ENCODE results near the gene C11orf21. TPM values are rescaled to one million over a fixed set of nuclear protein-coding genes. Genes with fewer than 3 reads are reported as not detected.

The C11orf21 gene
- total RNA-seq = not detected in 2 replicates

GRCh38 chr11:2301631-2302305 is at the start of gene C11orf21, which contains the start of gene TSPAN32:
TSS of gene C11orf21 (minus strand) at chr11:2301918. CDS start at chr11:2301808, 110 bp downstream.
TSS of gene TSPAN32 (plus strand) at chr11:2302013. CDS start at chr11:2302150, 137 bp downstream.

GRCh38 chr11:2270322-2271076 is 31.2 kb downstream of the C11orf21 start, which contains the start of gene ASCL2:
TSS of gene ASCL2 (minus strand) at chr11:2270588. CDS start at chr11:2270332, 256 bp downstream.

Other genes with a start within 250 kb of the C11orf21 start
- gene IGF2, start 162.5 kb downstream of the C11orf21 start, total RNA-seq = under 0.01 and 1.5 TPM in 2 replicates
- gene INS, start 140.7 kb downstream of the C11orf21 start, total RNA-seq = not detected in 2 replicates
- gene TH, start 130.1 kb downstream of the C11orf21 start, total RNA-seq = not detected in 2 replicates
- gene ASCL2, start 31.3 kb downstream of the C11orf21 start, total RNA-seq = not detected in 2 replicates
- gene TSPAN32, start 95 bp upstream of the C11orf21 start, total RNA-seq = 0.30 TPM in 1 of 2 replicates, not detected in the other
- 390 and 393 TPM in 2 replicates for gene CD81, start 75.4 kb upstream of the C11orf21 start, total RNA-seq
- 41.4 and 46.0 TPM in 2 replicates for gene TSSC4, start 98.8 kb upstream of the C11orf21 start, total RNA-seq
- gene TRPM5, start 142.6 kb upstream of the C11orf21 start, total RNA-seq = not detected in 2 replicates
- gene KCNQ1, start 143.1 kb upstream of the C11orf21 start, total RNA-seq = not detected in 2 replicates

Data from smooth muscle cell of the umbilical artery (primary cell).